IPS-18a (cell line): ENCODE data around the gene HSPB8.

Source experiments
- H3K27ac ChIP-seq: one replicate; pipeline ENCODE4 v1.5.1; 2013; ENCODE audit warnings: low read length
- H3K27me3 ChIP-seq: one replicate; pipeline ENCODE4 v1.6.1; 2013; ENCODE audit warnings: mild to moderate bottlenecking, low read length; ENCODE audit not compliant: control insufficient read depth, insufficient read depth
- H3K36me3 ChIP-seq: one replicate; pipeline ENCODE4 v1.6.1; 2013; ENCODE audit warnings: low read depth, low read length; ENCODE audit not compliant: control insufficient read depth
- H3K4me1 ChIP-seq: one replicate; pipeline ENCODE4 v1.6.1; 2013; ENCODE audit warnings: low read depth, low read length; ENCODE audit not compliant: control insufficient read depth
- H3K4me3 ChIP-seq: one replicate; pipeline ENCODE4 v1.5.1; 2013; ENCODE audit warnings: low read length
- H3K9ac ChIP-seq: one replicate; pipeline ENCODE4 v1.6.1; 2013; ENCODE audit warnings: mild to moderate bottlenecking, low read length, moderate library complexity
- H3K9me3 ChIP-seq: one replicate; pipeline ENCODE4 v1.6.1; 2013; ENCODE audit warnings: low read depth, low read length; ENCODE audit not compliant: control insufficient read depth

The HSPB8 gene

GRCh38 chr12:119183942-119184695 is 5.4 kb downstream of the HSPB8 start:
- Histone ChIP-seq H3K9me3 (no peaks in the 10 kb centered on the region), H3K27me3 (no peaks in the 10 kb centered on the region), H3K36me3 (no peaks in the 10 kb centered on the region), H3K9ac (no peak overlapping the region), H3K4me3 (no peak overlapping the region), H3K27ac (no peak overlapping the region), H3K4me1 (peaks cover 28% of the 10 kb centered on the region)

- Histone ChIP-seq H3K4me3 (no peak overlapping the region), H3K9ac (no peak overlapping the region), H3K4me1 (no peaks in the 10 kb centered on the region), H3K27ac (no peak overlapping the region), H3K27me3 (no peaks in the 10 kb centered on the region), H3K36me3 (peaks cover 4% of the 10 kb centered on the region), H3K9me3 (no peaks in the 10 kb centered on the region)
These were observed 16.5 kb downstream of the HSPB8 start for GRCh38 chr12:119195256-119195655.

DNA sequence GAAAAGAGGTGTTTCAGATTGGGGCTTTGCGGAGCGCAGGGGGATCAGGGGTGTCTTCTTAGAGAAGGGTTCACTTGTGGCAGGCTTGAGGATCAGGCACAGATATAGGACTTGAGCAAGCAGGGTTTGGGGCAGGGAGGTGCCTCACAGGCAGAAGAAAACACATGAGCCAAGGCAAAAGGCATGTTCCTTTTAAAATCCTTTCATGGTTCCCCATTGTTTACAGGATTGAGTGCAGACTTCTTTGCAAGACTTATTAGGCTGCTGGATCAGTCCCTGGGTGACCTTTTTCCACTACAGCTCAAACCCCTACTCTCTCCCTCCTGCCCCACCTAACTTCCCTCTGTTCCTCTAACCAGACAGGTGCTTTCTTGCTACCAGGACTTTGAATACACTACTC is 19.7 kb downstream of the HSPB8 start:
- H3K27me3 ChIP-seq = no peaks in the 10 kb centered on the region

DNA sequence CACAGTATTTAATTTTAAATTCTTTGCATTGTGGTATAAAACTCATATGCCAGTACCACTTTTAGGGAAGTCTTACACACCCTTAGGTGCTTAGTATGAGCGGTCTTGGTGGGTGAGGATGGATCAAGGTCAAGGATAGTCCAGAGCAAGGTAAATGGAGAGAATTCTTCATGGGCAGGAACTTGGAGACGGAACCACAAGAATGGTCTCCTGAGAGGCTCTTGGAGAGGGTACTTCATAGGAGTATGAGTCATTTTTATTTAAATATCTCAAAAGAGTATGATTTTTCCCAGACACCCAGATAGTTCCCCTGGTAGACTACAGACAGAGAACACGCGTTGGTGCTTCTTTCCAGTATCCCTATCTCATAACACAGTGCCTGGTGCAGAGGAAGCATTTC is 21.9 kb downstream of the HSPB8 start:
- Histone ChIP-seq H3K9me3 (no peaks in the 10 kb centered on the region), H3K9ac (no peak overlapping the region), H3K36me3 (no peaks in the 10 kb centered on the region), H3K27me3 (no peaks in the 10 kb centered on the region), H3K4me3 (no peak overlapping the region), H3K27ac (no peak overlapping the region), H3K4me1 (peaks cover 34% of the 10 kb centered on the region)

More for the DNA sequence above, 19.7 kb downstream of the HSPB8 start:
- no peak overlapping the region for H3K9ac ChIP-seq
- no peak overlapping the region for H3K27ac ChIP-seq
- peaks cover 4% of the 10 kb centered on the region for H3K36me3 ChIP-seq
- H3K4me3 ChIP-seq = no peak overlapping the region
- H3K9me3 ChIP-seq = no peaks in the 10 kb centered on the region
- peaks cover 17% of the 10 kb centered on the region for H3K4me1 ChIP-seq

GRCh38 chr12:119201789-119202543 is 23.2 kb downstream of the HSPB8 start:
- Histone ChIP-seq H3K36me3 (no peaks in the 10 kb centered on the region), H3K4me3 (no peak overlapping the region), H3K4me1 (peaks cover 42% of the 10 kb centered on the region), H3K9me3 (no peaks in the 10 kb centered on the region), H3K27ac (no peak overlapping the region), H3K27me3 (no peaks in the 10 kb centered on the region), H3K9ac (no peak overlapping the region)

DNA sequence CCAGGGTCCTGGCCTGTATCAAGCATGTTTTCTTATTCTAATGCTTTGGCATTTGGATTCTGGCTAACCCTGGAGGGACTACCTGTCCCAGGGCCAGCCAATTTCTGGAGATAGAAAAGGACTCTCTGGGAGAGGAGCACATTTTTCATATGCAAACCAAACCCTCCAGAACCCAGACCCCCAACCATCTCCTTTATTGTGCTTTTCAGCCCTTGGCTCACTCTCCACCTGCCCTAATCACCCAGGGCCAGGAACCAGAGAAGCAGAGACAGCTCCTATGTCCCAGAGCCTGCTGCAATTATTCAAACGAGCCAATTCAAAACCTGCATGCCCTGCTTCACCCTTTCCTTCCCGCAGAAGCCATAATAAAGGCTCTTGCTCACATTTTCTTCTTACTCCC is 23.8 kb downstream of the HSPB8 start:
- H3K9ac ChIP-seq = no peak overlapping the region
- H3K27ac ChIP-seq = no peak overlapping the region
- H3K9me3 ChIP-seq = no peaks in the 10 kb centered on the region
- no peaks in the 10 kb centered on the region for H3K36me3 ChIP-seq
- no peaks in the 10 kb centered on the region for H3K27me3 ChIP-seq
- no peak overlapping the region for H3K4me3 ChIP-seq
- peaks cover 42% of the 10 kb centered on the region for H3K4me1 ChIP-seq

GRCh38 chr12:119204131-119204530 is 25.4 kb downstream of the HSPB8 start:
- no peaks in the 10 kb centered on the region for H3K27me3 ChIP-seq
- H3K9me3 ChIP-seq = no peaks in the 10 kb centered on the region
- H3K4me3 ChIP-seq = no peak overlapping the region
- no peak overlapping the region for H3K9ac ChIP-seq
- H3K4me1 ChIP-seq = peaks cover 42% of the 10 kb centered on the region
- no peaks in the 10 kb centered on the region for H3K36me3 ChIP-seq
- H3K27ac ChIP-seq = no peak overlapping the region

GRCh38 chr12:119204671-119205285 is 26.0 kb downstream of the HSPB8 start:
- no peak overlapping the region for H3K4me3 ChIP-seq
- H3K27me3 ChIP-seq = no peaks in the 10 kb centered on the region
- H3K9me3 ChIP-seq = no peaks in the 10 kb centered on the region
- H3K27ac ChIP-seq = no peak overlapping the region
- no peak overlapping the region for H3K9ac ChIP-seq
- peaks cover 42% of the 10 kb centered on the region for H3K4me1 ChIP-seq
- no peaks in the 10 kb centered on the region for H3K36me3 ChIP-seq

DNA sequence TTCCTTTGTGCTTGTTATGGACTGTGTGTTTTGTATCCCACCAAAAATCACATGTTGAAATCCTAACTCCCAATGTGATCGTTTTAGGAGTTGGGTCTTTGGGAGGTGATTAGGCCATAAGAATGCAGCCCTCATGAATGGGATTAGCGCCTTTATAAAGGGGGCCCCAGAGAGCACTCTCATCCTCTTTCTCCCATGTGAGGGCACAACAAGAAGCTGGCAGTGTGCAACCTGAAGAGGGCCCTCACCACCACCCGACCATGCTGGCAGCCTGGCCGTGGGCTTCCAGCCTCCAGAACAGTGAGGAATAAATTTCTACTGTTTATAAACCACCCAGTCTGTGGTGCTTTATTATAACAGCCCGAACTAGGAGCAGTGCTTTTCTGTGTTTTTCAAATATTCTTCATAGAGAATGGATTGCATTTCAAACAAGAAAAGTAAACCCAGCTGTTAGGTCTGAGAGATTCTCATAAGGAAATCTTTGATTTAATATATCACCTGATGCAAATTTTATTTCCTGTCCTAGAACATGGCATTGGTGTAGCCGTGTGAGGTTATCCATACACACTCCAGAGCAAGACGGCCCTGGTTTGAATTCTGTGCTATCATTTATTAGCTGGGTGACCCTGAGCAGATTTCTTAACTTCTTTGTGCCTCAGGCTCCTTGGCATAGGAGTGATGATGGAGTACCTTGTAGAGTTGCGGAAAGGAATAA is 27.8 kb downstream of the HSPB8 start:
- Histone ChIP-seq H3K9me3 (no peaks in the 10 kb centered on the region), H3K9ac (no peak overlapping the region), H3K4me3 (no peak overlapping the region), H3K27ac (no peak overlapping the region), H3K4me1 (peaks cover 41% of the 10 kb centered on the region), H3K27me3 (no peaks in the 10 kb centered on the region), H3K36me3 (no peaks in the 10 kb centered on the region)

GRCh38 chr12:119207063-119207560 is 28.4 kb downstream of the HSPB8 start:
- no peaks in the 10 kb centered on the region for H3K27me3 ChIP-seq
- H3K36me3 ChIP-seq = no peaks in the 10 kb centered on the region
- no peaks in the 10 kb centered on the region for H3K9me3 ChIP-seq
- peaks cover 35% of the 10 kb centered on the region for H3K4me1 ChIP-seq
- H3K9ac ChIP-seq = no peak overlapping the region
- H3K27ac ChIP-seq = no peak overlapping the region
- no peak overlapping the region for H3K4me3 ChIP-seq

DNA sequence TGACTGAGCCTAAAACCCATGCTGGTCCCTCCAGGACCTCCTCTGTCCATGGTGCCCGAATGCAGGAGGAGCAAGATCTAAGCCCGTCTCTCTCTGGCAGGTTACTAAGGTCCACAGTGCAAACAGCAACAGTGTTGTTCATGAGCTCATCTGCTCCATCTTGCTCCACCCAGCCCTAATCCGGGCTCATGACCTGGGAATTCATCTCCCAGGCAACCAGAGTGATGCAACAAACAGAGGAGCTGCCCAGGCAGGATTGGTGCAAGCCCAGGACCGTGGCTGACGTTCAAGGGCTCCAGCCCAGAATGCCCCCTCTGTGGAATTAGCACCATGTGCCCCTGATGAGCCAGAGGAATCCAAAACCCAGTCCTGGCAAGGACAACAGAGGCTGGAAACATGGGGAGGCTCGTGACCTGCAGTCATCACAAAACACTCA is 29.9 kb downstream of the HSPB8 start:
- Histone ChIP-seq H3K27me3 (no peaks in the 10 kb centered on the region), H3K27ac (no peak overlapping the region), H3K9me3 (no peaks in the 10 kb centered on the region), H3K4me3 (no peak overlapping the region), H3K4me1 (peaks cover 24% of the 10 kb centered on the region), H3K36me3 (no peaks in the 10 kb centered on the region), H3K9ac (no peak overlapping the region)
